Tibial nerve (tissue), 4 donors: ENCODE results near the gene BPIFB3. TPM values are rescaled to one million over a fixed set of nuclear protein-coding genes. Genes with fewer than 3 reads are reported as not detected.

Experiments
- DNase-seq, 2 donors: peaks; one replicate each; pipeline ENCODE4 v3.0.0-alpha.2; 2019; ENCODE audit warnings: low spot score in 2 of 2
- H3K27ac ChIP-seq, 4 donors: fragments of 200-600 bp; sonication (generic) in 3 of 4; one replicate each; pipeline ENCODE4 v1.5.1; 2017 to 2019; ENCODE audit warnings: mild to moderate bottlenecking in 1 of 4
- H3K27me3 ChIP-seq, 2 donors: fragments of 200-600 bp; sonication (generic) in 1 of 2; one replicate each; pipeline versions ENCODE4 v1.5.1 to v1.6.0; 2017 to 2019
- H3K36me3 ChIP-seq, 3 donors: fragments of 200-600 bp; sonication (generic); one replicate each; pipeline ENCODE4 v1.5.1; 2018 to 2019
- H3K4me1 ChIP-seq, 4 donors: fragments of 200-600 bp; sonication (generic) in 3 of 4; one replicate each; pipeline ENCODE4 v1.5.1; 2017 to 2019
- H3K4me3 ChIP-seq, 4 donors: fragments of 200-600 bp; sonication (generic) in 3 of 4; one replicate each; pipeline ENCODE4 v1.5.1; 2017 to 2019; ENCODE audit warnings: mild to moderate bottlenecking in 1 of 4, moderate library complexity in 1 of 4
- H3K9me3 ChIP-seq, 4 donors: fragments of 200-600 bp; sonication (generic) in 3 of 4; one replicate each; pipeline ENCODE4 v1.5.1; 2017 to 2019
- EP300 ChIP-seq, 2 donors: sonication (generic); formaldehyde crosslinking; IDR thresholded peaks; one replicate each; pipeline ENCODE4 v1.6.1; 2017; ENCODE audit warnings: antibody characterized with exemption in 2 of 2, mild to moderate bottlenecking in 1 of 2
- POLR2A ChIP-seq, 2 donors: fragments of 450-650 bp; IDR thresholded peaks; one replicate each; pipeline ENCODE4 v1.6.1; 2017; ENCODE audit warnings: antibody characterized with exemption in 2 of 2, mild to moderate bottlenecking in 2 of 2, moderate library complexity in 2 of 2
- WGBS, 2 donors: methylation state at CpG; one replicate each; pipeline ENCODE4 v1.1.5; 2018; 5-methylcytosine and 5-hydroxymethylcytosine counted together
- total RNA-seq, 4 donors: library from RNA; depleted of rRNA; stranded (reverse); fragments of >200 nt; gene quantifications; one replicate each; pipeline ENCODE4 v1.1.0, GENCODE V29; 2016
- TF ChIP-seq, protein P1 (sequence below), 5 experiments: fragments of 200-600 bp in 3 of 5; fragments of 450-650 bp in 2 of 5; sonication (generic) in 3 of 5; IDR thresholded peaks; one replicate each; pipeline ENCODE4 v1.5.1; 2016 to 2019; ENCODE audit warnings: antibody characterized with exemption in 5 of 5, mild to moderate bottlenecking in 3 of 5, moderate library complexity in 2 of 5

The BPIFB3 gene
- total RNA-seq, 4 donors from 2014 or later: not detected

GRCh38 chr20:33062105-33062824 is 8.6 kb downstream of the BPIFB3 start:
- whole genome bisulfite sequencing, 2 donors: 21 to 27% methylated on average over 9 of the region's 9 CpGs
- Histone ChIP-seq H3K9me3 (no peaks in the 10 kb centered on the region), H3K36me3 (no peaks in the 10 kb centered on the region), H3K4me3 (no peak overlapping the region), H3K27me3 (no peaks in the 10 kb centered on the region), H3K27ac (no peak overlapping the region), H3K4me1 (peaks cover 0 to 10% (median 2%) of the 10 kb centered on the region in 4 donors)
- TF ChIP-seq, protein P1, sequence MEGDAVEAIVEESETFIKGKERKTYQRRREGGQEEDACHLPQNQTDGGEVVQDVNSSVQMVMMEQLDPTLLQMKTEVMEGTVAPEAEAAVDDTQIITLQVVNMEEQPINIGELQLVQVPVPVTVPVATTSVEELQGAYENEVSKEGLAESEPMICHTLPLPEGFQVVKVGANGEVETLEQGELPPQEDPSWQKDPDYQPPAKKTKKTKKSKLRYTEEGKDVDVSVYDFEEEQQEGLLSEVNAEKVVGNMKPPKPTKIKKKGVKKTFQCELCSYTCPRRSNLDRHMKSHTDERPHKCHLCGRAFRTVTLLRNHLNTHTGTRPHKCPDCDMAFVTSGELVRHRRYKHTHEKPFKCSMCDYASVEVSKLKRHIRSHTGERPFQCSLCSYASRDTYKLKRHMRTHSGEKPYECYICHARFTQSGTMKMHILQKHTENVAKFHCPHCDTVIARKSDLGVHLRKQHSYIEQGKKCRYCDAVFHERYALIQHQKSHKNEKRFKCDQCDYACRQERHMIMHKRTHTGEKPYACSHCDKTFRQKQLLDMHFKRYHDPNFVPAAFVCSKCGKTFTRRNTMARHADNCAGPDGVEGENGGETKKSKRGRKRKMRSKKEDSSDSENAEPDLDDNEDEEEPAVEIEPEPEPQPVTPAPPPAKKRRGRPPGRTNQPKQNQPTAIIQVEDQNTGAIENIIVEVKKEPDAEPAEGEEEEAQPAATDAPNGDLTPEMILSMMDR (IDR thresholded peaks at IDR 0.05): no peak
- TF ChIP-seq EP300 (IDR thresholded peaks at IDR 0.05): no peak
- no peak for TF ChIP-seq POLR2A (IDR thresholded peaks at IDR 0.05)
- DNase-seq: no peak

- 45% methylated on average over 1 of the region's 1 CpG; no CpG with 5 or more reads in 1 of the 2 donors for WGBS, 2 donors
- H3K4me3 ChIP-seq: no peak overlapping the region
Measured at GRCh38 chr20:33062825-33063149, 9.1 kb downstream of the BPIFB3 start.

DNA sequence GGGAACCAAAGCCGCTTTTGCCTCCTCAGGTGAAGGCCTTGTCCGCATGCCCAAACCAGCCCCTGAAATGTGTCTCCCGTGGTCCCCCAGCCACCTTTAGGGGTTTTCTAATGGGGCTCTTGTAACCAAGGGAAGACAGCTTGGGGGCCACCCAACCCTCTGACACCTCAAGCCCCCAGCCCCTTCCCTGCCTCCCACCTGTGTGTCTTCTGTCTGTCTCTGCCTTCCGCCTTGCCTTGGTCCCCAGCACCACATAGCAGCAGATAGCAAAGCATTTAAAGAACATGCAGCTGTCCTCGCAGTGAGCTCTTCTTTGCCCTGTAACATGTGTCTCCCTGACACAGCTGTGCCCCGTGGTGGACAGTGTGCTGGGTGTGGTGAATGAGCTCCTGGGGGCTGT is 9.6 kb downstream of the BPIFB3 start:
- Histone ChIP-seq H3K9me3 (no peaks in the 10 kb centered on the region), H3K27me3 (no peaks in the 10 kb centered on the region), H3K4me1 (peaks cover 0 to 10% (median 2%) of the 10 kb centered on the region in 4 donors), H3K36me3 (no peaks in the 10 kb centered on the region), H3K27ac (no peak overlapping the region), H3K4me3 (no peak overlapping the region)
- DNase-seq: no peak
- 89 to 90% methylated on average over 6 of the region's 6 CpGs for WGBS, 2 donors
- TF ChIP-seq EP300 (IDR thresholded peaks at IDR 0.05) (no peak), POLR2A (IDR thresholded peaks at IDR 0.05) (no peak)
- TF ChIP-seq, protein P1 (IDR thresholded peaks at IDR 0.05): no peak

More at GRCh38 chr20:33062825-33063149, 9.1 kb downstream of the BPIFB3 start:
- H3K36me3 ChIP-seq: no peaks in the 10 kb centered on the region
- H3K27ac ChIP-seq: no peak overlapping the region
- TF ChIP-seq, protein P1 (IDR thresholded peaks at IDR 0.05): no peak
- TF ChIP-seq POLR2A (IDR thresholded peaks at IDR 0.05) (no peak), EP300 (IDR thresholded peaks at IDR 0.05) (no peak)
- no peaks in the 10 kb centered on the region for H3K9me3 ChIP-seq
- H3K4me1 ChIP-seq: peaks cover 0 to 10% (median 2%) of the 10 kb centered on the region in 4 donors
- DNase-seq: no peak
- H3K27me3 ChIP-seq: no peaks in the 10 kb centered on the region

DNA sequence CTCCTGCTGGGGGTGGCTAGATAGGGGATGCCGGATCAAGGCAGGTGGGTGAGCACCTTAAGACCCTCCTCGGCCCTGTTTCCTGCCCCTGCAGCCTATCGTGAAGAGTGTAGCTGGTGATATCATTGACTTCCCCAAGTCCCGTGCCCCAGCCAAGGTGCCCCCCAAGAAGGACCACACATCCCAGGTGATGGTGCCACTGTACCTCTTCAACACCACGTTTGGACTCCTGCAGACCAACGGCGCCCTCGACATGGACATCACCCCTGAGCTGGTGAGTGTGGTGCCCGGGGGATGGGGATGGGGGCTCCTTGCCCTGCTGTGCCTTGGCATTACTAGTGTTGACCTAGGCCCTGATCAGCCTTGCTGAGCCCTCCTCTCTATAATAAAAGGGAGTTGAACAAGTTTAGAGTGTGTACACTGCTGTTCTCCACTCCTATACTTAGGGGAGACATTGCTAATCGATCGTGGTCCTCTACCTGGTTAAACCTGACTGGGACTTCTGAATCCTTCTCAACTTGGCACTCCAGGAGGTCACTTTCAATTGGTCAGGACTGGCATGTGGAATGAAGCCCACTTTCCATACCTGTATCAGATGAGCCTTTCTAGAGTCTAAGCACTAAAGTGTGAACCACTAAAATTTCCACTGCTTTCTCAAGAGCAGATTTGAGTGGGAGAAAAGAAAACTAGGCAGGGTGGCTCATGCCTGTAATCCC is 11.0 kb downstream of the BPIFB3 start:
- WGBS, 2 donors: 77 to 97% methylated on average over 6 to 11 of the region's 11 CpGs
- TF ChIP-seq, protein P1 (IDR thresholded peaks at IDR 0.05): no peak
- TF ChIP-seq EP300 (IDR thresholded peaks at IDR 0.05) (no peak), POLR2A (IDR thresholded peaks at IDR 0.05) (no peak)
- no peak for DNase-seq
- no peak overlapping the region for H3K27ac ChIP-seq
- no peaks in the 10 kb centered on the region for H3K27me3 ChIP-seq
- no peak overlapping the region for H3K4me3 ChIP-seq
- H3K9me3 ChIP-seq: no peaks in the 10 kb centered on the region
- H3K4me1 ChIP-seq: peaks cover 0 to 10% (median 2%) of the 10 kb centered on the region in 4 donors
- H3K36me3 ChIP-seq: no peaks in the 10 kb centered on the region

DNA sequence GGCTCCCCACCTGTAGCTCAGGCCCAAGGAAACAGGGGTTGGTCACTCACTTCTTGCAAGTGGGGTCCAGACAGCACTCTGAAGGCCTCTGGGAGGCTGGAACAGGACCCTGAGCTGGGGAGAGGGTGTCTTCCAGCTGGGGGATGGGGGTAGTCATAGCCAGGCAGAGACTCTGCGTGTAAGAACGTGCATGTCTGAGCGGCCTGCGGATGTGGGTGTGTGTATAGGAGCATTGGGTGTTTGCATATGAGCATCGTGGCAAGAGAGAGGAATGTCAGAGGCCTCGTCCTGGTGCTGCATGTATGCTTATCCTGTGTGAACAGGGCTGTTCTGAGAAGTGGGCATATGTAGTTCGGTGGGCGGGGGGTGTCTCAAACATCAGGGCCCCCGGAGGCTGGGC is 12.1 kb downstream of the BPIFB3 start:
- no peaks in the 10 kb centered on the region for H3K36me3 ChIP-seq
- TF ChIP-seq, protein P1 (IDR thresholded peaks at IDR 0.05): no peak
- no peak for TF ChIP-seq EP300 (IDR thresholded peaks at IDR 0.05)
- WGBS, 2 donors: 77 to 79% methylated on average over 9 of the region's 9 CpGs

More for the DNA sequence above, 12.1 kb downstream of the BPIFB3 start:
- no peak for DNase-seq
- Histone ChIP-seq H3K4me1 (peaks cover 0 to 10% (median 2%) of the 10 kb centered on the region in 4 donors), H3K4me3 (no peak overlapping the region), H3K9me3 (no peaks in the 10 kb centered on the region), H3K27me3 (no peaks in the 10 kb centered on the region), H3K27ac (no peak overlapping the region)
